OCI-LY1 (cell line): ENCODE measurements around the gene CSDE1.

ENCODE experiments used
- EZH2 ChIP-seq: fragments of 200-600 bp; sonication (generic), shearing (Covaris generic); IDR thresholded peaks from 2 replicates; pipeline ENCODE4 v1.8.0; 2017; ENCODE audit warnings: borderline replicate concordance, mixed run types, mild to moderate bottlenecking, antibody characterized with exemption, low read length, moderate library complexity, mixed read lengths
- TF ChIP-seq, protein P1 (sequence below): fragments of 200-600 bp; sonication (generic), shearing (Covaris generic); IDR thresholded peaks from 2 replicates; pipeline ENCODE4 v1.5.1; 2017; ENCODE audit warnings: mild to moderate bottlenecking, antibody characterized with exemption, low read length, moderate library complexity, mixed read lengths

DNA sequence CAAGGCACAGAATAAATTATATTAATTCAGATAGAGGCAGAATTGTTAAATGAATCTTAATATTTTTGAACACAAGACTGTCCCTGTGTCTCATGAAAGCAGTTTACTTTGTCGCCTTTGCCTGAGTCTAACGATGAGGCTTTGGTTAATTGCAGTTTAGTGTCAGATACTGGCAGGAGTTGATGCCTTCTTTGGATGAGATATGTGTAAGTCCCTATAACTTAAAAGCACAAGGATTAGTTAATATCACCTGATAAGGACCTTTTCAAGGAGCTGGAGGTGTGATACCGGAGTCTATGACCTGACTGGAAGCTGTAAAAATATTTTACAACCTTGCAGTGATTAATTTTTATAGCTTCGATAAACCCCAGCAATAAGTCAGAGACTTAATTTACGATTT, 24.7 kb upstream of the CSDE1 start:
- TF ChIP-seq EZH2: no peak
- TF ChIP-seq, protein P1, sequence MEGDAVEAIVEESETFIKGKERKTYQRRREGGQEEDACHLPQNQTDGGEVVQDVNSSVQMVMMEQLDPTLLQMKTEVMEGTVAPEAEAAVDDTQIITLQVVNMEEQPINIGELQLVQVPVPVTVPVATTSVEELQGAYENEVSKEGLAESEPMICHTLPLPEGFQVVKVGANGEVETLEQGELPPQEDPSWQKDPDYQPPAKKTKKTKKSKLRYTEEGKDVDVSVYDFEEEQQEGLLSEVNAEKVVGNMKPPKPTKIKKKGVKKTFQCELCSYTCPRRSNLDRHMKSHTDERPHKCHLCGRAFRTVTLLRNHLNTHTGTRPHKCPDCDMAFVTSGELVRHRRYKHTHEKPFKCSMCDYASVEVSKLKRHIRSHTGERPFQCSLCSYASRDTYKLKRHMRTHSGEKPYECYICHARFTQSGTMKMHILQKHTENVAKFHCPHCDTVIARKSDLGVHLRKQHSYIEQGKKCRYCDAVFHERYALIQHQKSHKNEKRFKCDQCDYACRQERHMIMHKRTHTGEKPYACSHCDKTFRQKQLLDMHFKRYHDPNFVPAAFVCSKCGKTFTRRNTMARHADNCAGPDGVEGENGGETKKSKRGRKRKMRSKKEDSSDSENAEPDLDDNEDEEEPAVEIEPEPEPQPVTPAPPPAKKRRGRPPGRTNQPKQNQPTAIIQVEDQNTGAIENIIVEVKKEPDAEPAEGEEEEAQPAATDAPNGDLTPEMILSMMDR: no peak
